Panc1 (cell line): ENCODE measurements around the gene TNIK.

Experiments
- SIN3A ChIP-seq: IDR thresholded peaks from 2 replicates; pipeline ENCODE4 v1.6.1; 2012; ENCODE audit warnings: low read depth, mild to moderate bottlenecking, low read length, moderate library complexity, borderline replicate concordance; ENCODE audit not compliant: insufficient read depth
- TF ChIP-seq, protein P1 (sequence below): fragments of 450-650 bp; IDR thresholded peaks from 2 replicates; pipeline ENCODE4 v1.5.1; 2017; ENCODE audit warnings: mild to moderate bottlenecking

GRCh38 chr3:171110715-171111114 lies 349.5 kb downstream of the TNIK start:
- TF ChIP-seq, protein P1, sequence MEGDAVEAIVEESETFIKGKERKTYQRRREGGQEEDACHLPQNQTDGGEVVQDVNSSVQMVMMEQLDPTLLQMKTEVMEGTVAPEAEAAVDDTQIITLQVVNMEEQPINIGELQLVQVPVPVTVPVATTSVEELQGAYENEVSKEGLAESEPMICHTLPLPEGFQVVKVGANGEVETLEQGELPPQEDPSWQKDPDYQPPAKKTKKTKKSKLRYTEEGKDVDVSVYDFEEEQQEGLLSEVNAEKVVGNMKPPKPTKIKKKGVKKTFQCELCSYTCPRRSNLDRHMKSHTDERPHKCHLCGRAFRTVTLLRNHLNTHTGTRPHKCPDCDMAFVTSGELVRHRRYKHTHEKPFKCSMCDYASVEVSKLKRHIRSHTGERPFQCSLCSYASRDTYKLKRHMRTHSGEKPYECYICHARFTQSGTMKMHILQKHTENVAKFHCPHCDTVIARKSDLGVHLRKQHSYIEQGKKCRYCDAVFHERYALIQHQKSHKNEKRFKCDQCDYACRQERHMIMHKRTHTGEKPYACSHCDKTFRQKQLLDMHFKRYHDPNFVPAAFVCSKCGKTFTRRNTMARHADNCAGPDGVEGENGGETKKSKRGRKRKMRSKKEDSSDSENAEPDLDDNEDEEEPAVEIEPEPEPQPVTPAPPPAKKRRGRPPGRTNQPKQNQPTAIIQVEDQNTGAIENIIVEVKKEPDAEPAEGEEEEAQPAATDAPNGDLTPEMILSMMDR, result no peak
- no peak for TF ChIP-seq SIN3A
